HEK293 (cell line): ENCODE measurements around the gene SMCHD1.

ENCODE experiments used
- CTCF ChIA-PET: fragments of 350-600 bp; formaldehyde crosslinking; extraction: SDS; loops from one replicate; lab custom pipeline; 2021; ENCODE audit warnings: antibody characterized with exemption; lab: Yijun Ruan, JAX
- POLR2A ChIA-PET: fragments of 300-600 bp; formaldehyde crosslinking; extraction: SDS; loops from one replicate; lab custom pipeline; 2020; ENCODE audit warnings: antibody characterized with exemption, inconsistent platforms; lab: Yijun Ruan, JAX
- H3K27ac ChIP-seq: fragments of 200-500 bp; sonication (Bioruptor generic); 2 replicates; pipeline ENCODE4 v1.5.1; 2014; ENCODE audit warnings: low read depth, low read length, control low read depth, inconsistent platforms; ENCODE audit errors: extremely low read depth
- H3K36me3 ChIP-seq, 2 experiments: fragments of 200-500 bp in 1 of 2; sonication (Bioruptor generic) in 1 of 2; 1 replicate in 1 of 2; 2 replicates in 1 of 2; pipeline ENCODE4 v1.5.1; 2014 to 2017; ENCODE audit warnings: inconsistent platforms in 2 of 2, low read length in 2 of 2; ENCODE audit not compliant: control insufficient read depth in 2 of 2, insufficient read depth in 1 of 2
- H3K4me1 ChIP-seq: fragments of 200-500 bp; sonication (Bioruptor generic); 2 replicates; pipeline ENCODE4 v1.5.1; 2014; ENCODE audit warnings: mild to moderate bottlenecking, low read length, inconsistent platforms; ENCODE audit not compliant: control insufficient read depth, insufficient read depth
- H3K4me3 ChIP-seq: 2 replicates; pipeline ENCODE4 v1.5.1; 2011; ENCODE audit warnings: low read depth, mild to moderate bottlenecking, control low read depth, low read length, moderate library complexity
- H3K9me3 ChIP-seq: fragments of 200-500 bp; sonication (Bioruptor generic); 2 replicates; pipeline ENCODE4 v1.5.1; 2014; ENCODE audit warnings: low read depth, low read length, inconsistent platforms; ENCODE audit not compliant: control insufficient read depth, insufficient read depth
- GLIS2 ChIP-seq: fragments of 450-650 bp; formaldehyde crosslinking; IDR thresholded peaks from 2 replicates; pipeline ENCODE4 v1.5.1; 2016; ENCODE audit warnings: missing biosample characterization, missing genetic modification characterization
- KLF9 ChIP-seq: fragments of 450-650 bp; formaldehyde crosslinking; IDR thresholded peaks from 2 replicates; pipeline ENCODE4 v1.5.1; 2016; ENCODE audit warnings: missing biosample characterization, missing genetic modification characterization, low read depth
- WT1 ChIP-seq: fragments of 450-650 bp; formaldehyde crosslinking; IDR thresholded peaks from 2 replicates; pipeline ENCODE4 v1.5.1; 2016; ENCODE audit warnings: missing biosample characterization, missing genetic modification characterization
- ZEB2 ChIP-seq: fragments of 450-650 bp; formaldehyde crosslinking; IDR thresholded peaks from 2 replicates; pipeline ENCODE4 v1.5.1; 2016; ENCODE audit warnings: missing biosample characterization, missing genetic modification characterization
- ZFHX2 ChIP-seq: fragments of 450-650 bp; formaldehyde crosslinking; conservative IDR thresholded peaks from 2 replicates; pipeline ENCODE4 v1.5.1; 2016; ENCODE audit warnings: missing biosample characterization, missing genetic modification characterization
- ZNF335 ChIP-seq: fragments of 450-650 bp; formaldehyde crosslinking; conservative IDR thresholded peaks from 2 replicates; pipeline ENCODE4 v1.5.1; 2016; ENCODE audit warnings: missing biosample characterization, missing genetic modification characterization
- ZNF37A ChIP-seq: fragments of 450-650 bp; IDR thresholded peaks from 2 replicates; pipeline ENCODE4 v1.5.1; 2018; ENCODE audit warnings: missing biosample characterization, missing genetic modification characterization
- ZNF404 ChIP-seq: fragments of 450-650 bp; formaldehyde crosslinking; IDR thresholded peaks from 2 replicates; pipeline ENCODE4 v1.5.1; 2017; ENCODE audit warnings: missing biosample characterization, missing genetic modification characterization
- ZNF555 ChIP-seq: fragments of 450-650 bp; formaldehyde crosslinking; conservative IDR thresholded peaks from 2 replicates; pipeline ENCODE4 v1.5.1; 2017; ENCODE audit warnings: missing biosample characterization, mild to moderate bottlenecking, missing genetic modification characterization, inconsistent platforms
- ZNF629 ChIP-seq: fragments of 450-650 bp; formaldehyde crosslinking; IDR thresholded peaks from 2 replicates; pipeline ENCODE4 v1.5.1; 2017; ENCODE audit warnings: missing biosample characterization, missing genetic modification characterization
- ZNF792 ChIP-seq: fragments of 450-650 bp; formaldehyde crosslinking; IDR thresholded peaks from 2 replicates; pipeline ENCODE4 v1.5.1; 2016; ENCODE audit warnings: missing biosample characterization, missing genetic modification characterization
- TF ChIP-seq, protein P1 (sequence below): fragments of 450-650 bp; formaldehyde crosslinking; IDR thresholded peaks from 2 replicates; pipeline ENCODE4 v1.5.1; 2016; ENCODE audit warnings: missing biosample characterization, missing genetic modification characterization
- TF ChIP-seq, protein P2 (sequence below): fragments of 450-650 bp; formaldehyde crosslinking; IDR thresholded peaks from 2 replicates; pipeline ENCODE4 v1.5.1; 2016; ENCODE audit warnings: missing biosample characterization, missing genetic modification characterization, low read depth
- TF ChIP-seq, protein P3 (sequence below): fragments of 450-650 bp; formaldehyde crosslinking; conservative IDR thresholded peaks from 2 replicates; pipeline ENCODE4 v1.5.1; 2016; ENCODE audit warnings: low read depth, missing biosample characterization, missing genetic modification characterization
- TF ChIP-seq, protein P4 (sequence below): fragments of 450-650 bp; formaldehyde crosslinking; IDR thresholded peaks from 2 replicates; pipeline ENCODE4 v1.5.1; 2016; ENCODE audit warnings: missing biosample characterization, missing genetic modification characterization
- TF ChIP-seq, protein P5 (sequence below): fragments of 450-650 bp; formaldehyde crosslinking; optimal IDR thresholded peaks from 2 replicates; pipeline ENCODE3; 2016; ENCODE audit warnings: missing biosample characterization, mild to moderate bottlenecking, missing genetic modification characterization

SMCHD1 gene

DNA sequence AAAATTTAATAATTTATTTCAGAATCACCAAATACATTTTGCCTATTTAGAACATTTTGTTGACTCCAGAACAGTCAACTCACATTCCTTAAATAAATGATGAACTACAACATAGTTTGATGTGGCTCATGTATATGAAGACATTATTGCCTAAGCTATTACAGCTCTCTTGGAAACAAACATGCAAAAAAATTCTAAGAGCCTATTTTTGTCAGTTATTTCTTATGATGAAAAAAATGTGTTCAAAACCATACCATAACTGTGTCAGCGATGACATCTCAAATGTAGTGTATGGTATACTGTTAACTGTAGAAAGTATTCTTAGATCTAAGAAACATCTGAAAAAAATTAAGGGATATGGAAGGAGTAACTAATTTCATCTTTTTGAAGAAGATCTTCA lies 185.0 kb downstream of the SMCHD1 start:
- POLR2A ChIA-PET: no interaction called here
- H3K36me3 ChIP-seq: no peaks in the 10 kb centered on the region
- TF ChIP-seq ZNF792 (tag by site-specific recombination) (no peak), ZNF555 (no peak)
- TF ChIP-seq, protein P1, sequence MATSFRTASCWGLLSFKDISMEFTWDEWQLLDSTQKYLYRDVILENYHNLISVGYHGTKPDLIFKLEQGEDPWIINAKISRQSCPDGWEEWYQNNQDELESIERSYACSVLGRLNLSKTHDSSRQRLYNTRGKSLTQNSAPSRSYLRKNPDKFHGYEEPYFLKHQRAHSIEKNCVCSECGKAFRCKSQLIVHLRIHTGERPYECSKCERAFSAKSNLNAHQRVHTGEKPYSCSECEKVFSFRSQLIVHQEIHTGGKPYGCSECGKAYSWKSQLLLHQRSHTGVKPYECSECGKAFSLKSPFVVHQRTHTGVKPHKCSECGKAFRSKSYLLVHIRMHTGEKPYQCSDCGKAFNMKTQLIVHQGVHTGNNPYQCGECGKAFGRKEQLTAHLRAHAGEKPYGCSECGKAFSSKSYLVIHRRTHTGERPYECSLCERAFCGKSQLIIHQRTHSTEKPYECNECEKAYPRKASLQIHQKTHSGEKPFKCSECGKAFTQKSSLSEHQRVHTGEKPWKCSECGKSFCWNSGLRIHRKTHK (tag by site-specific recombination): no peak
- TF ChIP-seq, all 188 proteins: peak for 0
- no peak overlapping the region for H3K4me3 ChIP-seq
- H3K9me3 ChIP-seq: no peaks in the 10 kb centered on the region
- CTCF ChIA-PET: no interaction called here
- no peak overlapping the region for H3K27ac ChIP-seq
- no peaks in the 10 kb centered on the region for H3K4me1 ChIP-seq

DNA sequence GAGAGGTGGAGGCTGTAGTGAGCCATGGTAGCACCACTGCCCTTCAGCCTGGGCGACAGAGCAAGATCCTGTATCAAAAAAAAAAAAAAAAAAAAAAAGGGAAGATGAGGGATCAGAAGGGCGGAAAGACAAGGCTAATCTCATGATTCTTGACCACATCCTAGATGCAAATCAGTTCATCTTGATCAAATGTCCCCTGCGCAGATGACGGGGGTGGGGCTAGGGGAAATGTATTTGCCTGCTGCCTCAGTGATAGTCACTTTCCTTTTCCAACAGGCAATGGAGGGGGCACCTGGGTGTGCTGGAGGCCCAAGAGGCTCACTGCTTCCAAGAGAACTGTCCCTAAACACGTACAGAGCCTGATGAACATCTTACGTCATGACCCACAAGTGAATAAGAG lies 187.6 kb downstream of the SMCHD1 start:
- TF ChIP-seq ZNF335 (tag by site-specific recombination): peak; percentile 33; the same call in 1 of the 2 replicates
- TF ChIP-seq, protein P2, sequence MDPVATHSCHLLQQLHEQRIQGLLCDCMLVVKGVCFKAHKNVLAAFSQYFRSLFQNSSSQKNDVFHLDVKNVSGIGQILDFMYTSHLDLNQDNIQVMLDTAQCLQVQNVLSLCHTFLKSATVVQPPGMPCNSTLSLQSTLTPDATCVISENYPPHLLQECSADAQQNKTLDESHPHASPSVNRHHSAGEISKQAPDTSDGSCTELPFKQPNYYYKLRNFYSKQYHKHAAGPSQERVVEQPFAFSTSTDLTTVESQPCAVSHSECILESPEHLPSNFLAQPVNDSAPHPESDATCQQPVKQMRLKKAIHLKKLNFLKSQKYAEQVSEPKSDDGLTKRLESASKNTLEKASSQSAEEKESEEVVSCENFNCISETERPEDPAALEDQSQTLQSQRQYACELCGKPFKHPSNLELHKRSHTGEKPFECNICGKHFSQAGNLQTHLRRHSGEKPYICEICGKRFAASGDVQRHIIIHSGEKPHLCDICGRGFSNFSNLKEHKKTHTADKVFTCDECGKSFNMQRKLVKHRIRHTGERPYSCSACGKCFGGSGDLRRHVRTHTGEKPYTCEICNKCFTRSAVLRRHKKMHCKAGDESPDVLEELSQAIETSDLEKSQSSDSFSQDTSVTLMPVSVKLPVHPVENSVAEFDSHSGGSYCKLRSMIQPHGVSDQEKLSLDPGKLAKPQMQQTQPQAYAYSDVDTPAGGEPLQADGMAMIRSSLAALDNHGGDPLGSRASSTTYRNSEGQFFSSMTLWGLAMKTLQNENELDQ (tag by site-specific recombination): no peak
- Histone ChIP-seq H3K4me3 (no peak overlapping the region), H3K4me1 (no peaks in the 10 kb centered on the region), H3K36me3 (no peaks in the 10 kb centered on the region), H3K9me3 (no peaks in the 10 kb centered on the region), H3K27ac (no peak overlapping the region)
- CTCF ChIA-PET: no interaction called here
- POLR2A ChIA-PET: no interaction called here

DNA sequence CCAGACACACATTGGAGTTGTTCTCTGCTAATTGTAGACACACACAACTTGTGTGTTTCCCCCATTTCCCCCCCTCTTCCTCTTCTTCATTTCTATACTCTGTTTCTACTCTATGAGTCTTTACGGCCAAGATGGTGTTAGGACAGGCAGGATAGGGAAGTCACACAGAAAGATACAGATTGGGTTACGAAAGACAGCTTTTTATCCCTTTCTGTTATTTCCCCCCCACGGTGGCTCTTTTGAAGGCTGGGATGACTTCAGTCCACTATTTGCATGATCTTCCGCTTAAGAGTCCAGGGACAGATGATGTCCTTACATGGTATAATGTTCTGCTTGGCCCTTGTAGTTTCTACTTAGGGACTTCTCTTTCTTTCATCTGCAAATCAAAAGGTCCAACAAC lies 189.6 kb downstream of the SMCHD1 start:
- no peaks in the 10 kb centered on the region for H3K9me3 ChIP-seq
- H3K4me3 ChIP-seq: no peak overlapping the region
- no peaks in the 10 kb centered on the region for H3K36me3 ChIP-seq
- H3K27ac ChIP-seq: no peak overlapping the region
- ChIA-PET CTCF (interaction anchor here (0.5 to 0.6 kb wide), 2 partner anchors 20 to 26 kb away, joined by 3 read pairs; no protein-coding TSS in a partner anchor), POLR2A (no interaction called here)
- H3K4me1 ChIP-seq: peaks cover 4% of the 10 kb centered on the region; the same call in 1 of the 2 replicates
- TF ChIP-seq, protein P3, sequence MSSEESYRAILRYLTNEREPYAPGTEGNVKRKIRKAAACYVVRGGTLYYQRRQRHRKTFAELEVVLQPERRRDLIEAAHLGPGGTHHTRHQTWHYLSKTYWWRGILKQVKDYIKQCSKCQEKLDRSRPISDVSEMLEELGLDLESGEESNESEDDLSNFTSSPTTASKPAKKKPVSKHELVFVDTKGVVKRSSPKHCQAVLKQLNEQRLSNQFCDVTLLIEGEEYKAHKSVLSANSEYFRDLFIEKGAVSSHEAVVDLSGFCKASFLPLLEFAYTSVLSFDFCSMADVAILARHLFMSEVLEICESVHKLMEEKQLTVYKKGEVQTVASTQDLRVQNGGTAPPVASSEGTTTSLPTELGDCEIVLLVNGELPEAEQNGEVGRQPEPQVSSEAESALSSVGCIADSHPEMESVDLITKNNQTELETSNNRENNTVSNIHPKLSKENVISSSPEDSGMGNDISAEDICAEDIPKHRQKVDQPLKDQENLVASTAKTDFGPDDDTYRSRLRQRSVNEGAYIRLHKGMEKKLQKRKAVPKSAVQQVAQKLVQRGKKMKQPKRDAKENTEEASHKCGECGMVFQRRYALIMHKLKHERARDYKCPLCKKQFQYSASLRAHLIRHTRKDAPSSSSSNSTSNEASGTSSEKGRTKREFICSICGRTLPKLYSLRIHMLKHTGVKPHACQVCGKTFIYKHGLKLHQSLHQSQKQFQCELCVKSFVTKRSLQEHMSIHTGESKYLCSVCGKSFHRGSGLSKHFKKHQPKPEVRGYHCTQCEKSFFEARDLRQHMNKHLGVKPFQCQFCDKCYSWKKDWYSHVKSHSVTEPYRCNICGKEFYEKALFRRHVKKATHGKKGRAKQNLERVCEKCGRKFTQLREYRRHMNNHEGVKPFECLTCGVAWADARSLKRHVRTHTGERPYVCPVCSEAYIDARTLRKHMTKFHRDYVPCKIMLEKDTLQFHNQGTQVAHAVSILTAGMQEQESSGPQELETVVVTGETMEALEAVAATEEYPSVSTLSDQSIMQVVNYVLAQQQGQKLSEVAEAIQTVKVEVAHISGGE (tag by site-specific recombination): no peak

DNA sequence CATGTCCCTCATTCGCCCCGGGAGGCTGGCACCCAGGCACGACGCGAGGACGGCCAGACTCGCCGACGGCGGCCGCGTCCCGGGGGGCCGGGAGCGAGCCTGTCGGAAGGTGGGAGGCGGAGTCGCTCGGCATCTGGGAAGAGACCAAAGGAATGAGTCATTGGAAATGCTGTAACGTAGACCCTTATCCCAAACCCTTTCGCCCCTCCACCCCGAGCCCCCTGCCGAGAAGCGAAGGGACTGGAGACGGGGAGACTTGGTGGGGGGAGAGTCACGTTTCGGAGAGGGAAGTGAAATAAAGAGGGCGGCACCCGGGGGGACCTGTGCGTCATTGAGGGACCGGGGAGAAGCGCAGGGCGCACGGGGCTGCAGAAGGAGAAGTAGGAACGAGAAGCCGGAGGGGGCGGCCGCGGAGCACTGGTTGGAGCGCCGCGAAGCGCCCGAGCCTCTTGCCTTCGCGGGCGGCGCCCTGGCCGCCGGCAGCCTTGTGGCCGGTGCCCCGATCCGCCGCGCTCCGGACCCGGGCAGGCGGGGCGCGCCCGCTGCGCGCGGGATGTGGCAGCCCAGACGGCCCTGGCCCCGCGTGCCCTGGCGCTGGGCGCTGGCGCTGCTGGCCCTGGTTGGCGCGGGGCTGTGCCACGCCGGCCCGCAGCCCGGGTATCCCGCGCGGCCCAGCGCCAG lies 191.2 kb downstream of the SMCHD1 start, which contains the start of gene EMILIN2:
Gene EMILIN2, plus strand, starts transcription at position 371 of the 681 bp plus-strand sequence. Its CDS starts 183 bp downstream, at position 554.
- ChIA-PET CTCF (no interaction called here), POLR2A (interaction anchor here (0.8 kb wide), 2 partner anchors 19 to 51 kb away, joined by 3 read pairs; no protein-coding TSS in a partner anchor)
- Histone ChIP-seq H3K27ac (peak within 1 kb of the TSS; percentile 16; the same call in 1 of the 2 replicates), H3K4me3 (peak within 1 kb of the TSS; percentile 53), H3K4me1 (peaks cover 4% of the 10 kb centered on the region; the same call in 1 of the 2 replicates), H3K36me3 (no peaks in the 10 kb centered on the region), H3K9me3 (no peaks in the 10 kb centered on the region)
- TF ChIP-seq ZNF629 (tag by site-specific recombination): peak; percentile 63
- peak; percentile 83 for TF ChIP-seq ZEB2 (tag by site-specific recombination)
- TF ChIP-seq, protein P4, sequence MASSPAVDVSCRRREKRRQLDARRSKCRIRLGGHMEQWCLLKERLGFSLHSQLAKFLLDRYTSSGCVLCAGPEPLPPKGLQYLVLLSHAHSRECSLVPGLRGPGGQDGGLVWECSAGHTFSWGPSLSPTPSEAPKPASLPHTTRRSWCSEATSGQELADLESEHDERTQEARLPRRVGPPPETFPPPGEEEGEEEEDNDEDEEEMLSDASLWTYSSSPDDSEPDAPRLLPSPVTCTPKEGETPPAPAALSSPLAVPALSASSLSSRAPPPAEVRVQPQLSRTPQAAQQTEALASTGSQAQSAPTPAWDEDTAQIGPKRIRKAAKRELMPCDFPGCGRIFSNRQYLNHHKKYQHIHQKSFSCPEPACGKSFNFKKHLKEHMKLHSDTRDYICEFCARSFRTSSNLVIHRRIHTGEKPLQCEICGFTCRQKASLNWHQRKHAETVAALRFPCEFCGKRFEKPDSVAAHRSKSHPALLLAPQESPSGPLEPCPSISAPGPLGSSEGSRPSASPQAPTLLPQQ (tag by site-specific recombination): peak; percentile 61; the same call in 1 of the 2 replicates
- TF ChIP-seq WT1: peak; percentile 26; the same call in 1 of the 2 replicates
- peak; percentile 57; the same call in 1 of the 2 replicates for TF ChIP-seq KLF9 (tag by site-specific recombination)
- no peak for TF ChIP-seq ZNF37A
- 0 out of 2 replicates have a peak, but pooled peaks have one; percentile 27 for TF ChIP-seq ZFHX2 (tag by site-specific recombination)
- peak; percentile 98 for TF ChIP-seq GLIS2 (tag by site-specific recombination)
- TF ChIP-seq ZNF404 (tag by site-specific recombination): no peak
- TF ChIP-seq, protein P5, sequence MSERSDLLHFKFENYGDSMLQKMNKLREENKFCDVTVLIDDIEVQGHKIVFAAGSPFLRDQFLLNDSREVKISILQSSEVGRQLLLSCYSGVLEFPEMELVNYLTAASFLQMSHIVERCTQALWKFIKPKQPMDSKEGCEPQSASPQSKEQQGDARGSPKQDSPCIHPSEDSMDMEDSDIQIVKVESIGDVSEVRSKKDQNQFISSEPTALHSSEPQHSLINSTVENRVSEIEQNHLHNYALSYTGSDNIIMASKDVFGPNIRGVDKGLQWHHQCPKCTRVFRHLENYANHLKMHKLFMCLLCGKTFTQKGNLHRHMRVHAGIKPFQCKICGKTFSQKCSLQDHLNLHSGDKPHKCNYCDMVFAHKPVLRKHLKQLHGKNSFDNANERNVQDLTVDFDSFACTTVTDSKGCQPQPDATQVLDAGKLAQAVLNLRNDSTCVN (tag by site-specific recombination): peak; percentile 80
